H1 (cell line): ENCODE measurements around the gene CYB5R2. TPM values are rescaled to one million over a fixed set of nuclear protein-coding genes. Genes with fewer than 3 reads are reported as not detected.

Source experiments
- ATF3 ChIP-seq: IDR thresholded peaks from 2 replicates; pipeline ENCODE4 v1.6.1; 2011; ENCODE audit warnings: low read depth, mild to moderate bottlenecking, low read length; ENCODE audit not compliant: insufficient read depth
- CBX5 ChIP-seq: fragments of 300-800, 300-1000 bp; sonication (generic); IDR thresholded peaks from 2 replicates; pipeline ENCODE4 v1.7.1; 2016; ENCODE audit warnings: antibody characterized with exemption, low read length, low read depth
- GTF2F1 ChIP-seq: IDR thresholded peaks from 2 replicates; pipeline ENCODE4 v1.6.1; 2012; ENCODE audit warnings: low read depth, low read length, improper control_type of control experiment, borderline replicate concordance
- HDAC6 ChIP-seq: IDR thresholded peaks from one replicate; pipeline ENCODE4 v1.7.1; 2012; ENCODE audit warnings: low read depth, mild to moderate bottlenecking, inconsistent platforms, low read length, moderate library complexity
- RFX5 ChIP-seq: IDR thresholded peaks from 2 replicates; pipeline ENCODE4 v1.6.1; 2011; ENCODE audit warnings: low read depth, low read length, improper control_type of control experiment, borderline replicate concordance
- SP1 ChIP-seq: IDR thresholded peaks from 2 replicates; pipeline ENCODE4 v1.6.1; 2011; ENCODE audit warnings: low read depth, low read length
- SUZ12 ChIP-seq: fragments of 200-600 bp; sonication (generic); IDR thresholded peaks from 2 replicates; pipeline ENCODE4 v1.6.1; 2012; ENCODE audit warnings: mild to moderate bottlenecking, inconsistent platforms, low read length, moderate library complexity, mixed read lengths
- YY1 ChIP-seq: IDR thresholded peaks from 2 replicates; pipeline ENCODE4 v1.6.1; 2011; ENCODE audit warnings: low read depth, mild to moderate bottlenecking, low read length
- polyA plus RNA-seq, 7 experiments: library from polyadenylated mRNA; depleted of rRNA in 3 of 7; stranded (reverse) in 5 of 7; unstranded in 2 of 7; fragments of >200 nt in 5 of 7; fragments of 200-250 nt in 2 of 7; gene quantifications; 1 replicate in 5 of 7; 2 replicates in 1 of 7; 4 replicates in 1 of 7; pipeline versions ENCODE4 v1.2.1 to v1.2.3, GENCODE V29; 2011 to 2013; ENCODE audit warnings: missing spikeins in 2 of 7, mixed read lengths in 2 of 7
- total RNA-seq: library from RNA; stranded (reverse); fragmentation: NEBNext Ultra II Directional; extraction: Animal tissue kit (Norgen Biotek cat#: 25700); gene quantifications from 2 replicates; pipeline ENCODE4 v1.2.1, GENCODE V29; 2021

CYB5R2 gene
- total and polyA plus RNA-seq, 2 of the 8 experiments (the other 6 are each of a cell fraction or from before 2014, with no cell fraction given): 53.0 to 55.9 TPM

GRCh38 chr11:7689239-7689638 lies 15.9 kb upstream of the CYB5R2 start (continued):
- TF ChIP-seq ATF3 (no peak), HDAC6 (no peak), RFX5 (no peak), GTF2F1 (no peak), SUZ12 (no peak), CBX5 (no peak), SP1 (no peak), YY1 (no peak)
